ENCODE results near the gene TADA1. TPM values are rescaled to one million over a fixed set of nuclear protein-coding genes. Genes with fewer than 3 reads are reported as not detected.

TADA1 gene
- total RNA-seq, 1 experiment from 2014 or later = 16.6 TPM

DNA sequence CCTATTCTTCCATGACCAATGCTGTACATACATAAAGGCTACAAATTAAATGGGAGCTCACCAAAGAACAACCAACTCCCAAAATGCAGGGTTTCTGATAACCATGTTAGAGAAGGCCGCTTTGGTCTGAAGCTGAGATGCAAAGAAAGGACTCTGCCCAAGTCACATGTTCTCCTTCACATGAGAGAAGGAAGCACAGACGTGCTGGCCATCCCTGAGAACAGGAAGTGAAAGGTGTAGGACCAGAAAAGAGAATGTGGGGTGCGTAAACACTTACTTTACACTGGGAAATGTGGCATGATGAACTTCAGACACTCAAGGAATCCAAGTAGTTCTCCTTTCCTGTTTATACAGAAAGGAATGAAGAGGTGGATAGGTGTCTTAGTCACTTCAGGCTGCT, 31.7 kb upstream of the TADA1 start:
- Mint-ChIP-seq H3K9me3 (peaks cover 20% of the 10 kb centered on the region), H3K27ac (no peak overlapping the region), H3K36me3 (peaks cover 17% of the 10 kb centered on the region), H3K4me1 (no peaks in the 10 kb centered on the region), H3K27me3 (ENCODE audit: low read depth) (peaks cover 2% of the 10 kb centered on the region; the same call in 1 of the 2 replicates), H3K4me3 (no peak overlapping the region)
- ChIA-PET CTCF (interaction anchor here (12.5 kb wide), 1 partner anchor 149 kb away, joined by 400 read pairs; no protein-coding TSS in a partner anchor), POLR2A (interaction anchor here (0.6 kb wide), 1 partner anchor 154 kb away, joined by 3 read pairs; no protein-coding TSS in a partner anchor)
- DNase-seq (ENCODE audit: low spot score) (no peak), ATAC-seq (no peak)
- TF ChIP-seq MYBL2 (CRISPR knock-in tag; IDR thresholded peaks at IDR 0.05) (no peak), NFYB (CRISPR knock-in tag; conservative IDR thresholded peaks at IDR 0.05; ENCODE audit: low read depth) (no peak), ZNF317 (CRISPR knock-in tag; IDR thresholded peaks at IDR 0.05; ENCODE audit: borderline replicate concordance, low read depth) (no peak)
- TF ChIP-seq, protein P1, sequence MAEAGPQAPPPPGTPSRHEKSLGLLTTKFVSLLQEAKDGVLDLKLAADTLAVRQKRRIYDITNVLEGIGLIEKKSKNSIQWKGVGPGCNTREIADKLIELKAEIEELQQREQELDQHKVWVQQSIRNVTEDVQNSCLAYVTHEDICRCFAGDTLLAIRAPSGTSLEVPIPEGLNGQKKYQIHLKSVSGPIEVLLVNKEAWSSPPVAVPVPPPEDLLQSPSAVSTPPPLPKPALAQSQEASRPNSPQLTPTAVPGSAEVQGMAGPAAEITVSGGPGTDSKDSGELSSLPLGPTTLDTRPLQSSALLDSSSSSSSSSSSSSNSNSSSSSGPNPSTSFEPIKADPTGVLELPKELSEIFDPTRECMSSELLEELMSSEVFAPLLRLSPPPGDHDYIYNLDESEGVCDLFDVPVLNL (CRISPR knock-in tag; IDR thresholded peaks at IDR 0.05; ENCODE audit: borderline replicate concordance, low read depth) = no peak

DNA sequence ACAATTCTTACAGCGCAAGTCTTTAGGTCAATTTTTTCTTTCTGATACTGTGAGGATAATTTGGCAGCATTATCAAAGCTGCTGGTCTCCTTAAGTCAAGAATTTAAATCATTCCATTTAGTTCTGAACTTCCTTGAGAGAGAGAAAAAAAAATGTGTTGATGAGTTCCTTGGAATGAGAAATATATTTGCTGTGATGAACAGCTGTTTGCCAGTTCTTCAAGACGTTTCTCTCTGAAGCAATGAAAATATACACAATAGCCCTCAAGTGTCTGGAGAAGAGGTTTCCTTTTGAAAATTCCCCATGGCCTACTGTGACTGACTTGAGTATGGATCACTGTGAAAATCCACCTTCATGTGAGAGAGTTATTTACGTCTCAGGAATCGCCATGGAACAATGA, 31.0 kb upstream of the TADA1 start:
- Mint-ChIP-seq H3K4me1 (no peaks in the 10 kb centered on the region), H3K27ac (no peak overlapping the region), H3K36me3 (peaks cover 14% of the 10 kb centered on the region), H3K9me3 (peaks cover 17% of the 10 kb centered on the region), H3K4me3 (no peak overlapping the region), H3K27me3 (ENCODE audit: low read depth) (no peaks in the 10 kb centered on the region; the same call in 1 of the 2 replicates)
- TF ChIP-seq ZNF219 (CRISPR knock-in tag; IDR thresholded peaks at IDR 0.05; ENCODE audit: borderline replicate concordance) = no peak
- no peak for TF ChIP-seq TCF7 (CRISPR knock-in tag; IDR thresholded peaks at IDR 0.05; ENCODE audit: low read depth)
- no peak for TF ChIP-seq TEAD1 (CRISPR knock-in tag; IDR thresholded peaks at IDR 0.05)
- TF ChIP-seq GTF2I (CRISPR knock-in tag; conservative IDR thresholded peaks at IDR 0.05) = no peak
- TF ChIP-seq AR (CRISPR knock-in tag; IDR thresholded peaks at IDR 0.05) = no peak
- TF ChIP-seq JUN (CRISPR knock-in tag; IDR thresholded peaks at IDR 0.05) = no peak
- no peak for TF ChIP-seq FOXJ3 (CRISPR knock-in tag; IDR thresholded peaks at IDR 0.05; ENCODE audit: borderline replicate concordance)
- no peak for TF ChIP-seq SMAD3 (CRISPR knock-in tag; IDR thresholded peaks at IDR 0.05; ENCODE audit: borderline replicate concordance)
- no peak for TF ChIP-seq ZBTB21 (CRISPR knock-in tag; IDR thresholded peaks at IDR 0.05; ENCODE audit: borderline replicate concordance)
- TF ChIP-seq, protein P2, sequence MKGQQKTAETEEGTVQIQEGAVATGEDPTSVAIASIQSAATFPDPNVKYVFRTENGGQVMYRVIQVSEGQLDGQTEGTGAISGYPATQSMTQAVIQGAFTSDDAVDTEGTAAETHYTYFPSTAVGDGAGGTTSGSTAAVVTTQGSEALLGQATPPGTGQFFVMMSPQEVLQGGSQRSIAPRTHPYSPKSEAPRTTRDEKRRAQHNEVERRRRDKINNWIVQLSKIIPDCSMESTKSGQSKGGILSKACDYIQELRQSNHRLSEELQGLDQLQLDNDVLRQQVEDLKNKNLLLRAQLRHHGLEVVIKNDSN (CRISPR knock-in tag; IDR thresholded peaks at IDR 0.05) = no peak
- TF ChIP-seq, protein P3, sequence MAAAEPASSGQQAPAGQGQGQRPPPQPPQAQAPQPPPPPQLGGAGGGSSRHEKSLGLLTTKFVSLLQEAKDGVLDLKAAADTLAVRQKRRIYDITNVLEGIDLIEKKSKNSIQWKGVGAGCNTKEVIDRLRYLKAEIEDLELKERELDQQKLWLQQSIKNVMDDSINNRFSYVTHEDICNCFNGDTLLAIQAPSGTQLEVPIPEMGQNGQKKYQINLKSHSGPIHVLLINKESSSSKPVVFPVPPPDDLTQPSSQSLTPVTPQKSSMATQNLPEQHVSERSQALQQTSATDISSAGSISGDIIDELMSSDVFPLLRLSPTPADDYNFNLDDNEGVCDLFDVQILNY (CRISPR knock-in tag; IDR thresholded peaks at IDR 0.05) = no peak
- TF ChIP-seq MYBL2 (CRISPR knock-in tag; IDR thresholded peaks at IDR 0.05) = no peak
- no peak for TF ChIP-seq ZNF232 (CRISPR knock-in tag; IDR thresholded peaks at IDR 0.05)
- TF ChIP-seq, protein P4, sequence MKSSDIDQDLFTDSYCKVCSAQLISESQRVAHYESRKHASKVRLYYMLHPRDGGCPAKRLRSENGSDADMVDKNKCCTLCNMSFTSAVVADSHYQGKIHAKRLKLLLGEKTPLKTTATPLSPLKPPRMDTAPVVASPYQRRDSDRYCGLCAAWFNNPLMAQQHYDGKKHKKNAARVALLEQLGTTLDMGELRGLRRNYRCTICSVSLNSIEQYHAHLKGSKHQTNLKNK (CRISPR knock-in tag; IDR thresholded peaks at IDR 0.05) = no peak
- no peak for TF ChIP-seq ATF6 (CRISPR knock-in tag; IDR thresholded peaks at IDR 0.05)
- TF ChIP-seq, protein P5, sequence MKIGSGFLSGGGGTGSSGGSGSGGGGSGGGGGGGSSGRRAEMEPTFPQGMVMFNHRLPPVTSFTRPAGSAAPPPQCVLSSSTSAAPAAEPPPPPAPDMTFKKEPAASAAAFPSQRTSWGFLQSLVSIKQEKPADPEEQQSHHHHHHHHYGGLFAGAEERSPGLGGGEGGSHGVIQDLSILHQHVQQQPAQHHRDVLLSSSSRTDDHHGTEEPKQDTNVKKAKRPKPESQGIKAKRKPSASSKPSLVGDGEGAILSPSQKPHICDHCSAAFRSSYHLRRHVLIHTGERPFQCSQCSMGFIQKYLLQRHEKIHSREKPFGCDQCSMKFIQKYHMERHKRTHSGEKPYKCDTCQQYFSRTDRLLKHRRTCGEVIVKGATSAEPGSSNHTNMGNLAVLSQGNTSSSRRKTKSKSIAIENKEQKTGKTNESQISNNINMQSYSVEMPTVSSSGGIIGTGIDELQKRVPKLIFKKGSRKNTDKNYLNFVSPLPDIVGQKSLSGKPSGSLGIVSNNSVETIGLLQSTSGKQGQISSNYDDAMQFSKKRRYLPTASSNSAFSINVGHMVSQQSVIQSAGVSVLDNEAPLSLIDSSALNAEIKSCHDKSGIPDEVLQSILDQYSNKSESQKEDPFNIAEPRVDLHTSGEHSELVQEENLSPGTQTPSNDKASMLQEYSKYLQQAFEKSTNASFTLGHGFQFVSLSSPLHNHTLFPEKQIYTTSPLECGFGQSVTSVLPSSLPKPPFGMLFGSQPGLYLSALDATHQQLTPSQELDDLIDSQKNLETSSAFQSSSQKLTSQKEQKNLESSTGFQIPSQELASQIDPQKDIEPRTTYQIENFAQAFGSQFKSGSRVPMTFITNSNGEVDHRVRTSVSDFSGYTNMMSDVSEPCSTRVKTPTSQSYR (CRISPR knock-in tag; IDR thresholded peaks at IDR 0.05) = no peak
- TF ChIP-seq, protein P6, sequence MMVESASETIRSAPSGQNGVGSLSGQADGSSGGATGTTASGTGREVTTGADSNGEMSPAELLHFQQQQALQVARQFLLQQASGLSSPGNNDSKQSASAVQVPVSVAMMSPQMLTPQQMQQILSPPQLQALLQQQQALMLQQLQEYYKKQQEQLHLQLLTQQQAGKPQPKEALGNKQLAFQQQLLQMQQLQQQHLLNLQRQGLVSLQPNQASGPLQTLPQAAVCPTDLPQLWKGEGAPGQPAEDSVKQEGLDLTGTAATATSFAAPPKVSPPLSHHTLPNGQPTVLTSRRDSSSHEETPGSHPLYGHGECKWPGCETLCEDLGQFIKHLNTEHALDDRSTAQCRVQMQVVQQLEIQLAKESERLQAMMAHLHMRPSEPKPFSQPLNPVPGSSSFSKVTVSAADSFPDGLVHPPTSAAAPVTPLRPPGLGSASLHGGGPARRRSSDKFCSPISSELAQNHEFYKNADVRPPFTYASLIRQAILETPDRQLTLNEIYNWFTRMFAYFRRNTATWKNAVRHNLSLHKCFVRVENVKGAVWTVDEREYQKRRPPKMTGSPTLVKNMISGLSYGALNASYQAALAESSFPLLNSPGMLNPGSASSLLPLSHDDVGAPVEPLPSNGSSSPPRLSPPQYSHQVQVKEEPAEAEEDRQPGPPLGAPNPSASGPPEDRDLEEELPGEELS (CRISPR knock-in tag; IDR thresholded peaks at IDR 0.05) = no peak
- no peak for TF ChIP-seq NFE2L1 (CRISPR knock-in tag; IDR thresholded peaks at IDR 0.05)
- POLR2A ChIA-PET = no interaction called here
- CTCF ChIA-PET = interaction anchor here (0.8 to 12.5 kb wide), 4 partner anchors 23 to 313 kb away, joined by 3 to 400 read pairs (median 8); partner anchors contain the start of gene POU2F1
- DNase-seq (ENCODE audit: low spot score) (no peak), ATAC-seq (no peak)
